ENCODE data around the gene HEMGN. TPM values are rescaled to one million over a fixed set of nuclear protein-coding genes. Genes with fewer than 3 reads are reported as not detected.
A peak's percentile ranks its signal among the peaks of the same experiment; 100 is the strongest.
"Not testable (repeated sequence)": the region's sequence is repeated elsewhere in the genome, so short reads cannot be mapped to it uniquely, and the experiment has no call there.

The HEMGN gene
- total and polyA plus RNA-seq, 2 donors (not counting 1 experiment from before 2014, with no cell fraction given): 0.06 TPM; not detected in 1

- intact Hi-C loops (cut with micrococcal nuclease): loop anchor here (1.0 kb wide), 2 partner anchors 31 to 244 kb away; no protein-coding TSS in a partner anchor
- ATAC-seq (ENCODE audit: low read depth) (peak; percentile 73), DNase-seq (peak; percentile 68)
- Mint-ChIP-seq H3K27me3 (peaks cover 15% of the 10 kb centered on the region), H3K4me1 (no peaks in the 10 kb centered on the region), H3K4me3 (no peak overlapping the region), H3K9me3 (ENCODE audit: insufficient read depth) (no peaks in the 10 kb centered on the region), H3K27ac (no peak overlapping the region)
- ChIA-PET POLR2A (no interaction called here), CTCF (interaction anchor here (0.8 to 8.4 kb wide), 5 partner anchors 20 to 126 kb away, joined by 3 to 50 read pairs (median 4); partner anchors contain the start of gene TRMO)
- Histone ChIP-seq H3K4me2 (replicated peaks; ENCODE audit: low read depth, low read length, poor library complexity, severe bottlenecking) (no peak overlapping the region), H3K4me1 (ENCODE audit: control insufficient read depth in 2 of 2, insufficient read depth in 2 of 2, low read length in 2 of 2) (no peaks in the 10 kb centered on the region), H3K27ac (ENCODE audit: low read length in 2 of 2) (no peak overlapping the region), H4K20me1 (ENCODE audit: control insufficient read depth, insufficient read depth, low read length, poor library complexity, severe bottlenecking) (no peaks in the 10 kb centered on the region), H3K36me3 (replicated peaks in 1 of 2; ENCODE audit: control extremely low read depth in 1 of 2, control insufficient read depth in 1 of 2, extremely low read depth in 1 of 2, insufficient read depth in 2 of 2, low read length in 1 of 2) (no peaks in the 10 kb centered on the region), H3K79me2 (ENCODE audit: control insufficient read depth, insufficient read depth, low read length) (no peaks in the 10 kb centered on the region), H2AFZ (ENCODE audit: insufficient read depth, low read depth, low read length, poor library complexity, severe bottlenecking) (no peak overlapping the region), H3K9ac (ENCODE audit: low read length) (no peak overlapping the region), H3K4me3 (ENCODE audit: control extremely low read depth in 1 of 5, extremely low read depth in 1 of 5, insufficient read depth in 1 of 5, low read depth in 2 of 5, low read length in 4 of 5) (no peak overlapping the region), H3K9me3 (ENCODE audit: control extremely low read depth in 1 of 3, control insufficient read depth in 2 of 3, insufficient read depth in 1 of 3, low read length in 2 of 3) (peaks cover 0 to 11% (median 0%) of the 10 kb centered on the region in 3 donors), H3K27me3 (replicated peaks in 1 of 4; ENCODE audit: control extremely low read depth in 1 of 4, control insufficient read depth in 3 of 4, insufficient read depth in 4 of 4, low read length in 3 of 4) (peaks cover 0 to 6% (median 3%) of the 10 kb centered on the region in 4 experiments)
- peak; percentile 76 for TF ChIP-seq CTCF (IDR thresholded peaks at IDR 0.05)
- TF ChIP-seq EZH2 (IDR thresholded peaks at IDR 0.05; ENCODE audit: borderline replicate concordance, insufficient read depth, low read depth, low read length, poor library complexity, severe bottlenecking): no peak
Measured at GRCh38 chr9:97954550-97954989, 16.6 kb upstream of the HEMGN start.

GRCh38 chr9:97950873-97951272, 12.9 kb upstream of the HEMGN start:
- H3K36me3 ChIP-seq (replicated peaks in 1 of 2; ENCODE audit: control extremely low read depth in 1 of 2, control insufficient read depth in 1 of 2, extremely low read depth in 1 of 2, insufficient read depth in 2 of 2, low read length in 1 of 2); H3K4me2 ChIP-seq (replicated peaks; ENCODE audit: low read depth, low read length, poor library complexity, severe bottlenecking); H3K4me1 Mint-ChIP-seq; H4K20me1 ChIP-seq (ENCODE audit: control insufficient read depth, insufficient read depth, low read length, poor library complexity, severe bottlenecking); H3K4me3 Mint-ChIP-seq; H3K27me3 ChIP-seq (replicated peaks in 1 of 4; ENCODE audit: control extremely low read depth in 1 of 4, control insufficient read depth in 3 of 4, insufficient read depth in 4 of 4, low read length in 3 of 4); POLR2A ChIA-PET; H2AFZ ChIP-seq (ENCODE audit: insufficient read depth, low read depth, low read length, poor library complexity, severe bottlenecking); H3K79me2 ChIP-seq (ENCODE audit: control insufficient read depth, insufficient read depth, low read length); H3K4me1 ChIP-seq (ENCODE audit: control insufficient read depth in 2 of 2, insufficient read depth in 2 of 2, low read length in 2 of 2); H3K9me3 Mint-ChIP-seq (ENCODE audit: insufficient read depth); intact Hi-C loops (cut with micrococcal nuclease); H3K27ac ChIP-seq (ENCODE audit: low read length in 2 of 2); ATAC-seq (ENCODE audit: low read depth); H3K4me3 ChIP-seq (ENCODE audit: control extremely low read depth in 1 of 5, extremely low read depth in 1 of 5, insufficient read depth in 1 of 5, low read depth in 2 of 5, low read length in 4 of 5); H3K27ac Mint-ChIP-seq; H3K9ac ChIP-seq (ENCODE audit: low read length): not testable (repeated sequence)
- DNase-seq: peak; percentile 17
- H3K27me3 Mint-ChIP-seq: peaks cover 23% of the 10 kb centered on the region
- WGBS (ENCODE audit: insufficient coverage): 88% methylated on average over 5 of the region's 5 CpGs
- CTCF ChIA-PET: interaction anchor here (1.9 to 2.3 kb wide), 2 partner anchors 25 to 28 kb away, joined by 5 read pairs; partner anchors contain the start of gene TRMO
- peaks cover 0 to 11% (median 0%) of the 10 kb centered on the region in 3 donors for H3K9me3 ChIP-seq (ENCODE audit: control extremely low read depth in 1 of 3, control insufficient read depth in 2 of 3, insufficient read depth in 1 of 3, low read length in 2 of 3)

GRCh38 chr9:97947094-97947493, 9.1 kb upstream of the HEMGN start:
- H3K4me1 ChIP-seq (ENCODE audit: control insufficient read depth in 2 of 2, insufficient read depth in 2 of 2, low read length in 2 of 2); H3K27ac Mint-ChIP-seq; H3K4me3 Mint-ChIP-seq; POLR2A ChIA-PET; H3K79me2 ChIP-seq (ENCODE audit: control insufficient read depth, insufficient read depth, low read length); intact Hi-C loops (cut with micrococcal nuclease); DNase-seq; H4K20me1 ChIP-seq (ENCODE audit: control insufficient read depth, insufficient read depth, low read length, poor library complexity, severe bottlenecking); H3K9ac ChIP-seq (ENCODE audit: low read length); H3K27me3 ChIP-seq (replicated peaks in 1 of 4; ENCODE audit: control extremely low read depth in 1 of 4, control insufficient read depth in 3 of 4, insufficient read depth in 4 of 4, low read length in 3 of 4); H3K27ac ChIP-seq (ENCODE audit: low read length in 2 of 2); H3K4me3 ChIP-seq (ENCODE audit: control extremely low read depth in 1 of 5, extremely low read depth in 1 of 5, insufficient read depth in 1 of 5, low read depth in 2 of 5, low read length in 4 of 5); H3K4me1 Mint-ChIP-seq; H3K36me3 ChIP-seq (replicated peaks in 1 of 2; ENCODE audit: control extremely low read depth in 1 of 2, control insufficient read depth in 1 of 2, extremely low read depth in 1 of 2, insufficient read depth in 2 of 2, low read length in 1 of 2); CTCF ChIA-PET; ATAC-seq (ENCODE audit: low read depth); H2AFZ ChIP-seq (ENCODE audit: insufficient read depth, low read depth, low read length, poor library complexity, severe bottlenecking); H3K4me2 ChIP-seq (replicated peaks; ENCODE audit: low read depth, low read length, poor library complexity, severe bottlenecking); H3K9me3 Mint-ChIP-seq (ENCODE audit: insufficient read depth): not testable (repeated sequence)
- WGBS (ENCODE audit: insufficient coverage): no CpG with 5 or more reads among the region's 2 CpGs
- peaks cover 0 to 11% (median 0%) of the 10 kb centered on the region in 3 donors for H3K9me3 ChIP-seq (ENCODE audit: control extremely low read depth in 1 of 3, control insufficient read depth in 2 of 3, insufficient read depth in 1 of 3, low read length in 2 of 3)
- H3K27me3 Mint-ChIP-seq: peaks cover 17% of the 10 kb centered on the region
